ENCODE data around the gene OTUB2.
"Not testable (repeated sequence)": the region's sequence is repeated elsewhere in the genome, so short reads cannot be mapped to it uniquely, and the experiment has no call there.

DNA sequence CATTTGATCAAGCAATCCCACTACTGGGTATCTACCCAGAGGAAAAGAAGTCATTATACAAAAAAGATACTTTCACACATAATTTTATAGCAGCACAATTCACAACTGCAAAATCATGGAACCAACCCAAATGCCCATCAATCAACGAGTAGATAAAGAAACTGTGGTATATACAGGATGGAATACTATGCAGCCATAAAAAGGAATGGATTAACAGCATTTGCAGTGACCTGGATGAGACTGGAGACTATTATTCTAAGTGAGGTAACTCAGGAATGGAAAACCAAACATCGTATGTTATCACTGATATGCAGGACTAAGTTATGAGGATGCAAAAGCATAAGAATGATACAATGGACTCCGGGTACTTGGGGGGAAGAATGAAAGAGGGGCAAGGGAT is 45.9 kb downstream of the OTUB2 start:
- not testable (repeated sequence) for TF ChIP-seq POLR2A, CTCF (IDR thresholded peaks at IDR 0.05)
